H1 (cell line): ENCODE results near the gene NPC1L1.

Experiments
- ATF2 ChIP-seq: IDR thresholded peaks from 2 replicates; pipeline ENCODE4 v1.6.1; 2012; ENCODE audit warnings: low read length, inconsistent platforms
- CBX5 ChIP-seq: fragments of 300-800, 300-1000 bp; sonication (generic); IDR thresholded peaks from 2 replicates; pipeline ENCODE4 v1.7.1; 2016; ENCODE audit warnings: antibody characterized with exemption, low read length, low read depth
- CHD2 ChIP-seq: IDR thresholded peaks from 2 replicates; pipeline ENCODE4 v1.6.1; 2012; ENCODE audit warnings: low read length, improper control_type of control experiment
- CTCF ChIP-seq, 3 experiments: IDR thresholded peaks; 1 replicate in 2 of 3; 2 replicates in 1 of 3; pipeline versions ENCODE4 v1.5.1 to v1.6.1; 2011; ENCODE audit warnings: low read length in 3 of 3, mild to moderate bottlenecking in 3 of 3, inconsistent platforms in 2 of 3, low read depth in 1 of 3, moderate library complexity in 1 of 3; ENCODE audit not compliant: insufficient read depth in 1 of 3; ENCODE audit errors: control extremely low read depth in 1 of 3
- EZH2 ChIP-seq: fragments of 200-600 bp; sonication (generic); IDR thresholded peaks from 2 replicates; pipeline ENCODE4 v1.7.1; 2012; ENCODE audit warnings: low read depth, mild to moderate bottlenecking, moderate library complexity, low read length, inconsistent platforms; ENCODE audit not compliant: severe bottlenecking
- JUND ChIP-seq: IDR thresholded peaks from 2 replicates; pipeline ENCODE4 v1.6.1; 2011; ENCODE audit warnings: mild to moderate bottlenecking, improper control_type of control experiment, low read length
- MAFK ChIP-seq: IDR thresholded peaks from 2 replicates; pipeline ENCODE4 v1.6.1; 2012; ENCODE audit warnings: low read depth, mild to moderate bottlenecking, improper control_type of control experiment, low read length
- POLR2A ChIP-seq, 2 experiments: IDR thresholded peaks; 1 replicate in 1 of 2; 2 replicates in 1 of 2; pipeline ENCODE4 v1.6.1; 2011; ENCODE audit warnings: low read depth in 2 of 2, low read length in 2 of 2, mild to moderate bottlenecking in 2 of 2; ENCODE audit errors: control extremely low read depth in 1 of 2
- POLR2AphosphoS5 ChIP-seq: IDR thresholded peaks from 2 replicates; pipeline ENCODE4 v1.6.1; 2011; ENCODE audit warnings: low read depth, low read length
- USF2 ChIP-seq: IDR thresholded peaks from 2 replicates; pipeline ENCODE4 v1.6.1; 2011; ENCODE audit warnings: low read length, improper control_type of control experiment
- YY1 ChIP-seq: IDR thresholded peaks from 2 replicates; pipeline ENCODE4 v1.6.1; 2011; ENCODE audit warnings: low read depth, mild to moderate bottlenecking, low read length

- TF ChIP-seq EZH2 (no peak), ATF2 (no peak), CTCF (IDR thresholded peaks at IDR 0.05; ENCODE audit: control extremely low read depth in 1 of 3, insufficient read depth in 1 of 3, low read depth in 1 of 3, low read length in 3 of 3) (no peak), POLR2A (IDR thresholded peaks at IDR 0.05; ENCODE audit: control extremely low read depth in 1 of 2, low read depth in 2 of 2, low read length in 2 of 2) (no peak), CHD2 (no peak), MAFK (no peak), USF2 (no peak), POLR2AphosphoS5 (no peak), YY1 (no peak), JUND (no peak), CBX5 (no peak)
Measured at GRCh38 chr7:44508328-44509030, 32.7 kb downstream of the NPC1L1 start.
